ENCODE data around the gene GPC5.

The GPC5 gene

DNA sequence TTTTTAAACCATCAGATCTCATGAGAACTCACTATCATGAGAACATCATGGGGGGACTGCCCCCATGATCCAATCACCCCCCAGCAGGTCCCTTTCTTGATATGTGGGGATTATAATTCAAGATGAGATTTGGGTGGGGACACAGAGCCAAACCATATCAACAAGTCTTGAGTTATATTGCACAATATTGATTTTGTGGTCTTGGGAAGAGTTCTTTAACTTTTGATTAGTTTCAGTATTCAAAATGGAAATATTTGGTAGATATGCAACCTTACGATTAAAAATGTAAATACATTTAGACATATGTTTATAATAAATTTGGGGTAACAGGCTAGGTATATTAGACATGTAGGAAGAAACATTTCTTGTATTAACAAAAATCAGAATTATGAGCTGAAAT is 188.2 kb downstream of the GPC5 start:
- H3K4me3 Mint-ChIP-seq, result no peak overlapping the region
- H3K9me3 Mint-ChIP-seq, result peaks cover 5% of the 10 kb centered on the region
- no peaks in the 10 kb centered on the region for H3K27me3 Mint-ChIP-seq
- H3K27ac Mint-ChIP-seq, result no peak overlapping the region
- no peaks in the 10 kb centered on the region for H3K4me1 Mint-ChIP-seq (ENCODE audit: low read depth)
- intact Hi-C loops (cut with micrococcal nuclease), result no loop called here
- no peaks in the 10 kb centered on the region for H3K36me3 Mint-ChIP-seq (ENCODE audit: low read depth)

DNA sequence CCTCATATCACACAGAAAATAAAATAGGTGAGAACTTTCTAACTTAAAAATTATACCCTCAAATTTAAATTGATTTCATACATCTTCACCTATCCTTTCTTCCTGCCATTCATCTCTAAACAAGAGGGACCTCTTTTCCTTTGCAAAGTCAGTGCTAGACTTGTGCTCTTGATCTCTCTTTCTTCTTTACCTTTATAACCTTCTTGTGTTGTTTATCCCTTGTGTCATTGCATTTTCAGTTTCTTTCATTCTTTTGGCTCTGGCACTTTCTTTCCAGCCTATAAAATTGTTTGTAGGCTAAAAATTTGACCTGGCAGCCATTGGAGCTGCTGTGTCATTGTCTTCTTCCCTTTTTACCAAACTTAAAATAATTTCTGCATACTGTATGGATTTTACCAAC is 190.1 kb downstream of the GPC5 start:
- H3K4me3 Mint-ChIP-seq, result no peak overlapping the region
- H3K9me3 Mint-ChIP-seq, result peaks cover 17% of the 10 kb centered on the region
- no peaks in the 10 kb centered on the region for H3K4me1 Mint-ChIP-seq (ENCODE audit: low read depth)
- no peaks in the 10 kb centered on the region for H3K36me3 Mint-ChIP-seq (ENCODE audit: low read depth)
- intact Hi-C loops (cut with micrococcal nuclease), result no loop called here
- H3K27me3 Mint-ChIP-seq, result no peaks in the 10 kb centered on the region
- H3K27ac Mint-ChIP-seq, result no peak overlapping the region

- peaks cover 17% of the 10 kb centered on the region for H3K9me3 Mint-ChIP-seq
- no peaks in the 10 kb centered on the region for H3K4me1 Mint-ChIP-seq (ENCODE audit: low read depth)
- H3K27ac Mint-ChIP-seq, result no peak overlapping the region
- no peak overlapping the region for H3K4me3 Mint-ChIP-seq
- intact Hi-C loops (cut with micrococcal nuclease), result no loop called here
- H3K27me3 Mint-ChIP-seq, result no peaks in the 10 kb centered on the region
- no peaks in the 10 kb centered on the region for H3K36me3 Mint-ChIP-seq (ENCODE audit: low read depth)
Observed at GRCh38 chr13:91592056-91593014, 193.9 kb downstream of the GPC5 start.

GRCh38 chr13:91593456-91593855 is 195.0 kb downstream of the GPC5 start:
- Mint-ChIP-seq H3K9me3 (peaks cover 17% of the 10 kb centered on the region), H3K27ac (no peak overlapping the region), H3K36me3 (ENCODE audit: low read depth) (no peaks in the 10 kb centered on the region), H3K4me1 (ENCODE audit: low read depth) (no peaks in the 10 kb centered on the region), H3K4me3 (no peak overlapping the region), H3K27me3 (no peaks in the 10 kb centered on the region)
- intact Hi-C loops (cut with micrococcal nuclease), result no loop called here

DNA sequence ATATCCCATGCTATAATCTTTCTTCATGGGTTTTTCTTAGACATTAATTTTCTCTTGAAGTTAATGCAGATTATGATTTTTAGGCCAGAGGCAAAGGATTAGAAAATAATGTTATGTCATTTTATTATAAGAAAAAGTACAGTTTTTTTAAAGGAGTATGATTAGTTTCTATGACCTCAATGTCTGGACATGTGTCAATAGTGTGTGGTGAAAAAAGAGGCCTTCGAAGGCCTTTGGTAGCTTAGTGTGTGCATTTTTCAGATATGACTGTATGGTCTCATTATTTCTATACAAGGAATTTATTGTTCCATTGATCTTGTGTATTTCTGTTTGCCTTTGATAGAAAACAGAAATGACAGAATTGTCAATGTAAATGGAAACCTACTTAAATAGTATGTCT is 195.6 kb downstream of the GPC5 start:
- Mint-ChIP-seq H3K4me3 (no peak overlapping the region), H3K27ac (no peak overlapping the region), H3K36me3 (ENCODE audit: low read depth) (no peaks in the 10 kb centered on the region), H3K27me3 (no peaks in the 10 kb centered on the region), H3K9me3 (peaks cover 17% of the 10 kb centered on the region), H3K4me1 (ENCODE audit: low read depth) (no peaks in the 10 kb centered on the region)
- intact Hi-C loops (cut with micrococcal nuclease), result no loop called here

- Mint-ChIP-seq H3K36me3 (ENCODE audit: low read depth) (no peaks in the 10 kb centered on the region), H3K27me3 (no peaks in the 10 kb centered on the region), H3K4me3 (no peak overlapping the region), H3K27ac (no peak overlapping the region), H3K4me1 (ENCODE audit: low read depth) (no peaks in the 10 kb centered on the region), H3K9me3 (peaks cover 17% of the 10 kb centered on the region)
- intact Hi-C loops (cut with micrococcal nuclease), result no loop called here
Observed at GRCh38 chr13:91595677-91596076, 197.3 kb downstream of the GPC5 start.

GRCh38 chr13:91596842-91597241 is 198.4 kb downstream of the GPC5 start:
- Mint-ChIP-seq H3K9me3 (peaks cover 17% of the 10 kb centered on the region), H3K36me3 (ENCODE audit: low read depth) (no peaks in the 10 kb centered on the region), H3K4me1 (ENCODE audit: low read depth) (no peaks in the 10 kb centered on the region), H3K27ac (no peak overlapping the region), H3K27me3 (no peaks in the 10 kb centered on the region), H3K4me3 (no peak overlapping the region)
- intact Hi-C loops (cut with micrococcal nuclease), result no loop called here

DNA sequence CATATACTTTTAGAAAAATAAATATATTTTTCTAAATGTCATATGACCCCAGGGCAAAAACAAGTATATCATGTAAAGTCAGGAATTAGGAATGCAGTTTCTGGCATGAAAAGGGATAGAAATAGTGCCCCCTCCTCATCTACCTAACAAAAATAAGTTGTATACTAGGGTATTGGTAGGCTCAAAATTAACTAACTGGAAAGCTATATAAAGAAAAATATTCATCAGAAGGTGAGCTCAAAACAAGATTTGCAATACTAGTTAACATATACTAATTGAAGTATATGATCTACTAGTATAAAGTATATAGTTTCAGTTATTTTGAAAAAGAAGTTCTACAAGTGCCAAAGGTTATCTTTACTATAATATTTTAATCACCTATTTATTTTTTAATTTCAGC is 200.2 kb downstream of the GPC5 start:
- Mint-ChIP-seq H3K4me3 (no peak overlapping the region), H3K27ac (no peak overlapping the region), H3K4me1 (ENCODE audit: low read depth) (no peaks in the 10 kb centered on the region), H3K36me3 (ENCODE audit: low read depth) (no peaks in the 10 kb centered on the region), H3K27me3 (no peaks in the 10 kb centered on the region), H3K9me3 (no peaks in the 10 kb centered on the region)
- intact Hi-C loops (cut with micrococcal nuclease), result no loop called here

GRCh38 chr13:91601273-91601672 is 202.9 kb downstream of the GPC5 start:
- intact Hi-C loops (cut with micrococcal nuclease), result no loop called here
- Mint-ChIP-seq H3K4me1 (ENCODE audit: low read depth) (no peaks in the 10 kb centered on the region), H3K27ac (no peak overlapping the region), H3K27me3 (no peaks in the 10 kb centered on the region), H3K4me3 (no peak overlapping the region), H3K36me3 (ENCODE audit: low read depth) (no peaks in the 10 kb centered on the region), H3K9me3 (no peaks in the 10 kb centered on the region)

- no peaks in the 10 kb centered on the region for H3K27me3 Mint-ChIP-seq
- H3K9me3 Mint-ChIP-seq, result no peaks in the 10 kb centered on the region
- no peaks in the 10 kb centered on the region for H3K4me1 Mint-ChIP-seq (ENCODE audit: low read depth)
- no peak overlapping the region for H3K27ac Mint-ChIP-seq
- H3K4me3 Mint-ChIP-seq, result no peak overlapping the region
- H3K36me3 Mint-ChIP-seq (ENCODE audit: low read depth), result no peaks in the 10 kb centered on the region
- intact Hi-C loops (cut with micrococcal nuclease), result no loop called here
Observed at GRCh38 chr13:91601807-91602206, 203.4 kb downstream of the GPC5 start.

- Mint-ChIP-seq H3K27ac (no peak overlapping the region), H3K9me3 (peaks cover 21% of the 10 kb centered on the region), H3K4me1 (ENCODE audit: low read depth) (no peaks in the 10 kb centered on the region), H3K36me3 (ENCODE audit: low read depth) (no peaks in the 10 kb centered on the region), H3K4me3 (no peak overlapping the region), H3K27me3 (no peaks in the 10 kb centered on the region)
- intact Hi-C loops (cut with micrococcal nuclease), result no loop called here
Observed at GRCh38 chr13:91609353-91609752, 210.9 kb downstream of the GPC5 start.

DNA sequence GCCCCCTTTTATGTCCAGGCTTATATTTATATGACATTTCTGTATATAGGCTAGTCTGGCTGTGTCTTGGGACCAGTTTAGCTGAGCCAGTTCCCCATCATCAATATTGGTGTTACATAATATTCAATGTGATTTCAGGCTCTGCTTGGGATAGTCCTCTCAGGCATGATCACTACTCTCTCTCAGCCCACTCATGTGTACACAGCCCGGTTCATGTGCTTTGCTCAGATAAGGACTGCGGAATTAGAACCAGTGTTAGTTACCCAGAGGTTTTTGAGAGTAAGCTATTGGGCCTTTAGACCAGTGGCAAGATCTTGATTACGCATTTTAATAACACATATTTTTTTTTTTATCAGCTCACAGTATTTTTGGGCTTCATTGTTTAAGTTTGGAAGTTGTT is 219.9 kb downstream of the GPC5 start:
- Mint-ChIP-seq H3K27ac (no peak overlapping the region), H3K36me3 (ENCODE audit: low read depth) (no peaks in the 10 kb centered on the region), H3K4me3 (no peak overlapping the region), H3K4me1 (ENCODE audit: low read depth) (no peaks in the 10 kb centered on the region), H3K9me3 (peaks cover 8% of the 10 kb centered on the region), H3K27me3 (no peaks in the 10 kb centered on the region)
- intact Hi-C loops (cut with micrococcal nuclease), result no loop called here

DNA sequence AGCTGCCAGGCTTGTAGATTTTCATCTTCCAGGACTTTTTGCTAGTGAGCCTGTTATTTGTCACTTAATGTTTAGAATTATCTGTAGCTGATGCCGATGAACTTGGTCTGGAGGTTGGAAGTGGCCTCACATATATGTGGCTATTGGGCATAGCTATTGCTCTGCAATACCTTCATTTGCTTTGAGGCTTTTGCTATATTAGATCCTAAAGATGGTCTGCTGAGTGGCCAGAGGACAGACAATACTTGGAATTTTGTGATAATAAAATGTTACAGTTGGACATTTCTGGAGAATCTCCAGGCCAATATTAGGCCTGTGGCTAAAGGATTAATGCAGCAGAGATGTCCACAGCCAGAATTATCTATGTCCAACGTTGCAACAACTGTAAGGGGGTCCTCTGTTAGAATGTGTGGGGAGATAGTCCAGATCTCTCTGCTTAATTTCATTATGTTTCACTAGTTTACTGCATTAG is 222.3 kb downstream of the GPC5 start:
- Mint-ChIP-seq H3K9me3 (no peaks in the 10 kb centered on the region), H3K4me1 (ENCODE audit: low read depth) (no peaks in the 10 kb centered on the region), H3K36me3 (ENCODE audit: low read depth) (no peaks in the 10 kb centered on the region), H3K27me3 (no peaks in the 10 kb centered on the region), H3K27ac (no peak overlapping the region), H3K4me3 (no peak overlapping the region)
- intact Hi-C loops (cut with micrococcal nuclease), result no loop called here

DNA sequence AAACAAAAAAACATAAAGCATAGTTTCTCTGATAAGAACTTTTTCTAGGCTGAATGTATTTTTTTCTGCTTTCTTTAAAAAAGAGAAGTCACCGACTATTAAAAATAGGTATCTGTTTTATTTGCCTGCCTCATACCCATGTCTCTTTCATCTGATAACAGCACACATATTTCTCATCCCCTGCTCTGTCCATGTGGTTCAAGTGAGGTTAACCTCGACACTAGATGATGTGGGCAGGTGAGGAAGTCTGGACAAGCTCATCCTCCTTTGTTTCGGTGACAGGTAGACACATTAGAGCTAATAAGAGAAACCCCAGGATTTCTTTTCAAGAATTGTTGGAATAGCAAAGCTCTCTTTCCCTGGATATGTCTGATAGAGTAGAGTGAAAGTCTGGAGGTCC is 222.7 kb downstream of the GPC5 start:
- intact Hi-C loops (cut with micrococcal nuclease), result no loop called here
- no peaks in the 10 kb centered on the region for H3K9me3 Mint-ChIP-seq
- no peaks in the 10 kb centered on the region for H3K27me3 Mint-ChIP-seq

GRCh38 chr13:91621963-91622362 is 223.5 kb downstream of the GPC5 start:
- no peaks in the 10 kb centered on the region for H3K27me3 Mint-ChIP-seq
- H3K27ac Mint-ChIP-seq, result no peak overlapping the region
- intact Hi-C loops (cut with micrococcal nuclease), result no loop called here
- H3K9me3 Mint-ChIP-seq, result no peaks in the 10 kb centered on the region
- no peak overlapping the region for H3K4me3 Mint-ChIP-seq
- no peaks in the 10 kb centered on the region for H3K36me3 Mint-ChIP-seq (ENCODE audit: low read depth)
- no peaks in the 10 kb centered on the region for H3K4me1 Mint-ChIP-seq (ENCODE audit: low read depth)

More for the DNA sequence above, 222.7 kb downstream of the GPC5 start:
- Mint-ChIP-seq H3K27ac (no peak overlapping the region), H3K4me3 (no peak overlapping the region), H3K36me3 (ENCODE audit: low read depth) (no peaks in the 10 kb centered on the region), H3K4me1 (ENCODE audit: low read depth) (no peaks in the 10 kb centered on the region)
